ENCODE measurements around the gene PRDM15.
A peak's percentile ranks its signal among the peaks of the same experiment; 100 is the strongest.

The PRDM15 gene

GRCh38 chr21:41821081-41821755 is 57.9 kb downstream of the PRDM15 start:
- no peak for DNase-seq

GRCh38 chr21:41820384-41821080 is 58.6 kb downstream of the PRDM15 start:
- DNase-seq, result no peak

GRCh38 chr21:41819856-41820281 is 59.3 kb downstream of the PRDM15 start:
- no peak for DNase-seq

- no peak for DNase-seq
Observed at GRCh38 chr21:41819236-41819855, 59.8 kb downstream of the PRDM15 start.

- DNase-seq, result no peak
Observed at GRCh38 chr21:41817877-41818855, 61.0 kb downstream of the PRDM15 start.

GRCh38 chr21:41817228-41817627 is 61.9 kb downstream of the PRDM15 start:
- DNase-seq, result peak; percentile 44 to 56

GRCh38 chr21:41816583-41817165 is 62.5 kb downstream of the PRDM15 start:
- DNase-seq, result peak; percentile 40 to 45

- no peak for DNase-seq
Observed at GRCh38 chr21:41815652-41816582, 63.2 kb downstream of the PRDM15 start.

- DNase-seq, result no peak
Observed at GRCh38 chr21:41813226-41813625, 65.9 kb downstream of the PRDM15 start.

- DNase-seq, result no peak
Observed at GRCh38 chr21:41812679-41813078, 66.5 kb downstream of the PRDM15 start.

- no peak for DNase-seq
Observed at GRCh38 chr21:41810597-41810932, 68.6 kb downstream of the PRDM15 start.

GRCh38 chr21:41809891-41810596 is 69.1 kb downstream of the PRDM15 start:
- no peak for DNase-seq

- no peak for DNase-seq
Observed at GRCh38 chr21:41808846-41809245, 70.3 kb downstream of the PRDM15 start.

- no peak for DNase-seq
Observed at GRCh38 chr21:41808094-41808493, 71.0 kb downstream of the PRDM15 start.

- no peak for DNase-seq
Observed at GRCh38 chr21:41806773-41807172, 72.4 kb downstream of the PRDM15 start.

GRCh38 chr21:41805643-41806042 is 73.5 kb downstream of the PRDM15 start:
- DNase-seq, result no peak

GRCh38 chr21:41805038-41805437 is 74.1 kb downstream of the PRDM15 start:
- DNase-seq, result no peak

GRCh38 chr21:41804381-41804780 is 74.8 kb downstream of the PRDM15 start:
- no peak for DNase-seq

- DNase-seq, result no peak
Observed at GRCh38 chr21:41803316-41803715, 75.8 kb downstream of the PRDM15 start.

GRCh38 chr21:41802684-41803083 is 76.5 kb downstream of the PRDM15 start:
- no peak for DNase-seq

GRCh38 chr21:41802198-41802584 is 77.0 kb downstream of the PRDM15 start:
- DNase-seq, result no peak

Data from SHP77 (cell line).